Measurements from ENCODE around the gene SEH1L.
A peak's percentile ranks its signal among the peaks of the same experiment; 100 is the strongest.

The SEH1L gene

GRCh38 chr18:12906773-12907172, 41.0 kb upstream of the SEH1L start:
- ChIA-PET CTCF (interaction anchor here (1.0 to 2.4 kb wide), 4 partner anchors 16 to 184 kb away, joined by 3 to 8 read pairs (median 4); no protein-coding TSS in a partner anchor), POLR2A (interaction anchor here (1.6 kb wide), 1 partner anchor 23 kb away, joined by 6 read pairs; the partner anchor contains the start of gene PTPN2)
- Histone ChIP-seq H3K4me3 (ENCODE audit: low read depth, low read length) (no peak overlapping the region), H3K4me1 (ENCODE audit: control insufficient read depth, insufficient read depth, low read length) (peaks cover 9% of the 10 kb centered on the region; the same call in 1 of the 2 replicates), H3K27ac (ENCODE audit: extremely low read depth, low read depth, low read length) (no peak overlapping the region; the same call in 1 of the 2 replicates), H3K9me3 (ENCODE audit: control insufficient read depth, insufficient read depth, low read depth, low read length) (no peaks in the 10 kb centered on the region), H3K36me3 (ENCODE audit: control insufficient read depth in 2 of 2, insufficient read depth in 1 of 2, low read length in 2 of 2) (no peaks in the 10 kb centered on the region)
- TF ChIP-seq GFI1B (tag by site-specific recombination; IDR thresholded peaks at IDR 0.05) (no peak), ZFP3 (tag by site-specific recombination; IDR thresholded peaks at IDR 0.05; ENCODE audit: low read depth) (no peak), TRIM28 (IDR thresholded peaks at IDR 0.05; ENCODE audit: borderline replicate concordance, low read length) (no peak), CTCF (tag by site-specific recombination; IDR thresholded peaks at IDR 0.05) (no peak), ZSCAN16 (tag by site-specific recombination; IDR thresholded peaks at IDR 0.05) (no peak), ZNF335 (tag by site-specific recombination; conservative IDR thresholded peaks at IDR 0.05) (peak; percentile 80), ZNF692 (tag by site-specific recombination; IDR thresholded peaks at IDR 0.05) (no peak), ZNF580 (tag by site-specific recombination; IDR thresholded peaks at IDR 0.05) (no peak), ZBTB26 (tag by site-specific recombination; optimal IDR thresholded peaks at IDR 0.05) (no peak)

- ChIA-PET POLR2A (interaction anchor here (1.6 kb wide), 1 partner anchor 23 kb away, joined by 6 read pairs; the partner anchor contains the start of gene PTPN2), CTCF (interaction anchor here (0.5 to 1.7 kb wide), 8 partner anchors 12 to 303 kb away, joined by 3 to 7 read pairs (median 3); no protein-coding TSS in a partner anchor)
- H3K27ac ChIP-seq (ENCODE audit: extremely low read depth, low read depth, low read length): no peak overlapping the region; the same call in 1 of the 2 replicates
- peaks cover 9% of the 10 kb centered on the region; the same call in 1 of the 2 replicates for H3K4me1 ChIP-seq (ENCODE audit: control insufficient read depth, insufficient read depth, low read length)
- H3K4me3 ChIP-seq (ENCODE audit: low read depth, low read length): no peak overlapping the region
- H3K9me3 ChIP-seq (ENCODE audit: control insufficient read depth, insufficient read depth, low read depth, low read length): no peaks in the 10 kb centered on the region
- no peaks in the 10 kb centered on the region for H3K36me3 ChIP-seq (ENCODE audit: control insufficient read depth in 2 of 2, insufficient read depth in 1 of 2, low read length in 2 of 2)
- TF ChIP-seq HOXD13 (CRISPR knock-in tag; IDR thresholded peaks at IDR 0.05; ENCODE audit: borderline replicate concordance) (no peak), KLF8 (tag by site-specific recombination; IDR thresholded peaks at IDR 0.05) (no peak), ZNF10 (tag by site-specific recombination; IDR thresholded peaks at IDR 0.05) (no peak), YY2 (tag by site-specific recombination; IDR thresholded peaks at IDR 0.05) (no peak), ZFHX2 (tag by site-specific recombination; conservative IDR thresholded peaks at IDR 0.05) (no peak), ZNF394 (tag by site-specific recombination; IDR thresholded peaks at IDR 0.05; ENCODE audit: borderline replicate concordance) (no peak), SCRT1 (tag by site-specific recombination; IDR thresholded peaks at IDR 0.05; ENCODE audit: borderline replicate concordance) (no peak), ZNF544 (tag by site-specific recombination; IDR thresholded peaks at IDR 0.05) (no peak), KLF9 (tag by site-specific recombination; IDR thresholded peaks at IDR 0.05; ENCODE audit: low read depth) (no peak), ZSCAN4 (tag by site-specific recombination; IDR thresholded peaks at IDR 0.05) (no peak), PRDM2 (tag by site-specific recombination; IDR thresholded peaks at IDR 0.05; ENCODE audit: borderline replicate concordance) (no peak)
These were observed 40.4 kb upstream of the SEH1L start for GRCh38 chr18:12907258-12907925.

All from HEK293 (cell line).